Ascending aorta (tissue), 2 donors: Measurements from ENCODE around the gene HTRA1. TPM values are rescaled to one million over a fixed set of nuclear protein-coding genes. Genes with fewer than 3 reads are reported as not detected.

Experiments used
- DNase-seq, 2 donors: peaks; one replicate each; pipeline ENCODE4 v3.0.0-alpha.2; 2019; ENCODE audit warnings: low spot score in 2 of 2
- H3K27ac ChIP-seq, 2 donors: fragments of 200-600 bp; sonication (generic); one replicate each; pipeline ENCODE4 v1.5.1; 2016 to 2017; ENCODE audit warnings: mild to moderate bottlenecking in 1 of 2
- H3K27me3 ChIP-seq: fragments of 200-600 bp; sonication (generic); one replicate; pipeline ENCODE4 v1.5.1; 2017
- H3K36me3 ChIP-seq, 2 donors: fragments of 200-600 bp; sonication (generic); one replicate each; pipeline ENCODE4 v1.5.1; 2016
- H3K4me1 ChIP-seq, 2 donors: fragments of 200-600 bp; sonication (generic); one replicate each; pipeline ENCODE4 v1.5.1; 2016 to 2017; ENCODE audit warnings: mild to moderate bottlenecking in 1 of 2
- H3K4me3 ChIP-seq, 2 donors: fragments of 200-600 bp; sonication (generic); one replicate each; pipeline ENCODE4 v1.5.1; 2016 to 2017; ENCODE audit warnings: mild to moderate bottlenecking in 1 of 2
- H3K9me3 ChIP-seq, 2 donors: fragments of 200-600 bp; sonication (generic); one replicate each; pipeline ENCODE4 v1.5.1; 2016
- CTCF ChIP-seq, 3 experiments: fragments of 200-600 bp in 2 of 3; fragments of 450-650 bp in 1 of 3; sonication (generic) in 2 of 3; IDR thresholded peaks; one replicate each; pipeline ENCODE4 v1.5.1; 2016 to 2019; ENCODE audit warnings: antibody characterized with exemption in 3 of 3, mild to moderate bottlenecking in 1 of 3, moderate library complexity in 1 of 3
- intact Hi-C: fragments of 100-400 bp; cut with DNase I; formaldehyde crosslinking; loops from one replicate; pipeline ENCODE4 v1.15.1; 2023
- total RNA-seq: library from RNA; depleted of rRNA; stranded (reverse); fragments of >200 nt; gene quantifications from one replicate; pipeline ENCODE4 v1.1.0, GENCODE V29; 2016

HTRA1 gene
- total RNA-seq, 1 donor from 2014 or later: 112 TPM

DNA sequence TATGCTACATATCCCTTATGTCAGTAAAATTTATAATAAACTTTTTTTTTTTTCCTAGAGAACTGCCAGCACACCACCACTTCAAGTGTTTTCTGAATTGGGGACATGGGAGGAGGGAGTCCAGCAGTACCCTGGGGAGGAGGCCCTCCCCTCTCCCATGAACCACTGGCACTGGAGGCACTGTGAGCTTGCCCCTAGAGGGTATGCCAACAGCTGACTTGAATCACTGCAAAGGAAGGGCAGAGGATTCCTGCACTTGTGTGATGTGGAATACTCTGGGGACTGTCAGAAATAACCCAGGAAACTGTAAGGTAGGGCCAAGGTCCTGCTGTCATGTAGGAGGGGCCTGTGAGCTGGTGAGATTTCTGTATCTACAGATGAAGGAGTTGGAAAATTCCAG, 15.4 kb upstream of the HTRA1 start:
- intact Hi-C loops: no loop called here
- Histone ChIP-seq H3K27me3 (no peaks in the 10 kb centered on the region), H3K36me3 (no peaks in the 10 kb centered on the region), H3K9me3 (no peaks in the 10 kb centered on the region), H3K4me1 (peaks cover 0 to 2% of the 10 kb centered on the region in 2 donors), H3K4me3 (no peak overlapping the region), H3K27ac (no peak overlapping the region)
- no peak for TF ChIP-seq CTCF (IDR thresholded peaks at IDR 0.05)
- DNase-seq: no peak

GRCh38 chr10:122446668-122447423, 14.5 kb upstream of the HTRA1 start:
- no peak for TF ChIP-seq CTCF (IDR thresholded peaks at IDR 0.05)
- H3K4me1 ChIP-seq: peaks cover 0 to 2% of the 10 kb centered on the region in 2 donors
- no peaks in the 10 kb centered on the region for H3K36me3 ChIP-seq
- no peak for DNase-seq
- no peak overlapping the region for H3K4me3 ChIP-seq
- intact Hi-C loops: no loop called here
- H3K27me3 ChIP-seq: no peaks in the 10 kb centered on the region
- no peak overlapping the region for H3K27ac ChIP-seq
- no peaks in the 10 kb centered on the region for H3K9me3 ChIP-seq

- Histone ChIP-seq H3K27ac (no peak overlapping the region), H3K9me3 (no peaks in the 10 kb centered on the region), H3K4me1 (peaks cover 0 to 2% of the 10 kb centered on the region in 2 donors), H3K27me3 (no peaks in the 10 kb centered on the region), H3K36me3 (no peaks in the 10 kb centered on the region), H3K4me3 (no peak overlapping the region)
- no peak for TF ChIP-seq CTCF (IDR thresholded peaks at IDR 0.05)
- DNase-seq: no peak
- intact Hi-C loops: no loop called here
Measured at GRCh38 chr10:122448600-122448999, 12.8 kb upstream of the HTRA1 start.

DNA sequence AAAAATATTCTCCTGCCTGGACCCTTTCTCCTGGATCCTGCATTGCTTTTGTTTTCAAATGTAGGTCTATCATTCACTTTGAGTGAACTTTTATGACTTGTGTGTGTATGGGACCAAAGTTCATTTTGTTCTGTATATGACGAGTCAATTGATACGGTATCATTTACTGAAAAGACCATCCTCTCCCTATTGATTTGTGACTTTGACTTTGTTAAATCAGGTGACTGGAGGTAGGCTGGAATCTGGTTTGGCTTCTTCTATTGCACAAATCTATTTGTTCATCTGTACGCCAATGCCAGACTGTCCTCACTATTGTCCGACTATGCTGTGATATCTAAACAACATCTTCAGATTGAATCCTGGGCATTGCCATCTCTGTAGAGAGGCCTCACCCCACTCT, 12.2 kb upstream of the HTRA1 start:
- no peak for DNase-seq
- Histone ChIP-seq H3K4me1 (peaks cover 0 to 2% of the 10 kb centered on the region in 2 donors), H3K4me3 (no peak overlapping the region), H3K27ac (no peak overlapping the region), H3K36me3 (no peaks in the 10 kb centered on the region), H3K27me3 (no peaks in the 10 kb centered on the region), H3K9me3 (no peaks in the 10 kb centered on the region)
- TF ChIP-seq CTCF (IDR thresholded peaks at IDR 0.05): no peak
- intact Hi-C loops: no loop called here

GRCh38 chr10:122450353-122450990, 10.9 kb upstream of the HTRA1 start:
- no peak for TF ChIP-seq CTCF (IDR thresholded peaks at IDR 0.05)
- peaks cover 0 to 2% of the 10 kb centered on the region in 2 donors for H3K4me1 ChIP-seq
- intact Hi-C loops: no loop called here
- no peak overlapping the region for H3K27ac ChIP-seq
- no peaks in the 10 kb centered on the region for H3K27me3 ChIP-seq
- no peaks in the 10 kb centered on the region for H3K9me3 ChIP-seq
- no peaks in the 10 kb centered on the region for H3K36me3 ChIP-seq
- DNase-seq: no peak
- H3K4me3 ChIP-seq: no peak overlapping the region
